ENCODE data around the gene TADA3.
A peak's percentile ranks its signal among the peaks of the same experiment; 100 is the strongest.

The TADA3 gene

GRCh38 chr3:9736831-9737230 lies 55.4 kb downstream of the TADA3 start:
- peaks cover 10% of the 10 kb centered on the region for H3K4me1 ChIP-seq (ENCODE audit: low read length)
- peaks cover 69% of the 10 kb centered on the region for H3K79me2 ChIP-seq (ENCODE audit: low read length)
- no peaks in the 10 kb centered on the region for H3K9me3 ChIP-seq (replicated peaks; ENCODE audit: insufficient read depth, low read length)
- TF ChIP-seq EZH2phosphoT487 (IDR thresholded peaks at IDR 0.05; ENCODE audit: low read length) = no peak
- no peak for TF ChIP-seq EZH2 (optimal IDR thresholded peaks at IDR 0.05; ENCODE audit: low read depth, low read length)
- TF ChIP-seq CTCF (IDR thresholded peaks at IDR 0.05; ENCODE audit: low read length) = no peak
- no peak overlapping the region for H3K4me2 ChIP-seq (ENCODE audit: low read depth, low read length)
- no peak overlapping the region for H3K4me3 ChIP-seq (ENCODE audit: low read length)
- H4K20me1 ChIP-seq (ENCODE audit: insufficient read depth, low read length) = no peaks in the 10 kb centered on the region
- H3K27me3 ChIP-seq (replicated peaks; ENCODE audit: insufficient read depth, low read length) = no peaks in the 10 kb centered on the region
- no peak for DNase-seq
- H3K36me3 ChIP-seq (replicated peaks; ENCODE audit: insufficient read depth, low read length) = peaks cover 21% of the 10 kb centered on the region; the same call in 1 of the 2 replicates
- no peak overlapping the region for H2AFZ ChIP-seq (ENCODE audit: low read length)
- H3F3A ChIP-seq (ENCODE audit: insufficient read depth, low read length) = no peaks in the 10 kb centered on the region
- no peak overlapping the region for H3K27ac ChIP-seq (ENCODE audit: low read length)
- no peaks in the 10 kb centered on the region for H3K9me2 ChIP-seq (replicated peaks; ENCODE audit: insufficient read depth, low read length)
- H3K9ac ChIP-seq (ENCODE audit: low read length) = no peak overlapping the region

DNA sequence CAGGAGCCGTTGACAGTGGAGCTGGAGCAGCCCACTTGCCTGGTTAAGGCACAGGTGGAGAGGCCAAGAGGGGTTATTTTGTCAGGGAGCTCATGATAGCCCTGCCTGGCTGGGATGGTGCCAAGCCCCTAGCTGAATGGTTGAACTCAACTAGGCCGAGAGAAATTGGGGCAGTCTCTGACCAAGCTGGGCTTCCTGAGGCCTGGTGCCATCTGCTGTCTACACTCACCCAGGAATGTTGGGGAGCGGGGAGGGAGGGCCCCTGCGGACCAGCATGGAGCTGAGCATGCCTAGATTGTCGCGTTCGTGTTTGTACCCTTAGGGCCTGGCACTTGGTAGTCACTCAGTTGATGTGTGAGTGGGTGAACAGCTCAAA lies 59.5 kb downstream of the TADA3 start:
- no peak for TF ChIP-seq EZH2phosphoT487 (IDR thresholded peaks at IDR 0.05; ENCODE audit: low read length)
- TF ChIP-seq EZH2 (optimal IDR thresholded peaks at IDR 0.05; ENCODE audit: low read depth, low read length) = no peak
- TF ChIP-seq CTCF (IDR thresholded peaks at IDR 0.05; ENCODE audit: low read length) = no peak
- H4K20me1 ChIP-seq (ENCODE audit: insufficient read depth, low read length) = no peaks in the 10 kb centered on the region
- H3K9me2 ChIP-seq (replicated peaks; ENCODE audit: insufficient read depth, low read length) = no peaks in the 10 kb centered on the region
- H3K27ac ChIP-seq (ENCODE audit: low read length) = no peak overlapping the region
- H3K27me3 ChIP-seq (replicated peaks; ENCODE audit: insufficient read depth, low read length) = no peaks in the 10 kb centered on the region
- H3F3A ChIP-seq (ENCODE audit: insufficient read depth, low read length) = no peaks in the 10 kb centered on the region
- peaks cover 57% of the 10 kb centered on the region for H3K79me2 ChIP-seq (ENCODE audit: low read length)
- H3K36me3 ChIP-seq (replicated peaks; ENCODE audit: insufficient read depth, low read length) = peaks cover 7% of the 10 kb centered on the region; the same call in 1 of the 2 replicates
- peaks cover 10% of the 10 kb centered on the region for H3K4me1 ChIP-seq (ENCODE audit: low read length)
- H3K4me3 ChIP-seq (ENCODE audit: low read length) = peak overlapping the region; percentile 98
- peak overlapping the region; percentile 98 for H3K4me2 ChIP-seq (ENCODE audit: low read depth, low read length)
- peak overlapping the region; percentile 97; the same call in 1 of the 2 replicates for H3K9ac ChIP-seq (ENCODE audit: low read length)
- no peak overlapping the region for H2AFZ ChIP-seq (ENCODE audit: low read length)
- no peak for DNase-seq
- H3K9me3 ChIP-seq (replicated peaks; ENCODE audit: insufficient read depth, low read length) = no peaks in the 10 kb centered on the region

DNA sequence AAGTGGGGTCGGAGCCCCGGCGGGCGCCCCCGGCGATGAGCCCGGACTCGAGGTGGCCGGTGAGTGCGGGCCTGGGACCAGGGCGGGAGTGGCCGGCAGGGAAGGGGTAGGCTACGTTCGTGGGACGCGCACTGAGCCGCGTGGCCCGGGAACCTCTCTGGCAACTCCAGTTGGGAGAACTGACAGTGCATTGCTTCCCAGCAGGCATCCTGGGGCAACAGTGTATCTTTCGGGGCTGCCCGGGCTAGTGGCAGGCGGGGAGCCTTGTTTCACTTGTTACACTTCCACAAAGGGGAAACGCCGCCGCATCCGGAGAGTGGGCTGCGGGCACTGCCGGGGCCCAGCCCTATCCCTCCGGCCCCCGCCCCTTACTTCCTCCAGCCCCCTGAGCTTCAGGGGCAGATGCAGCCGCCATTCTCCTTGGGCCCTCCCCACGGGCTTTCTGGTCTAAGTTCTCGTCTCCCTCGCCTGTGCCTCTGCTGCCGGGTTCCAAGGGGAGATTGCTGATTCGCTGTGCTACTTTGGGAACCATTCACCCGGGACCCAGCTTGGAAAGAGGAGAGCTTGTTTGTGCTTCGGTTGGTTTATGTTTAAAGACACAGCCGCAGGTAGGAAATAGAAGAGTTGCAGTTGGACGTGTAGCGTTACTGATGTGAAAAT lies 60.1 kb downstream of the TADA3 start:
- DNase-seq = peak; percentile 17
- Histone ChIP-seq H4K20me1 (ENCODE audit: insufficient read depth, low read length) (no peaks in the 10 kb centered on the region), H3K9me2 (replicated peaks; ENCODE audit: insufficient read depth, low read length) (no peaks in the 10 kb centered on the region)

More for the DNA sequence above, 60.1 kb downstream of the TADA3 start:
- TF ChIP-seq EZH2phosphoT487 (IDR thresholded peaks at IDR 0.05; ENCODE audit: low read length) = no peak
- TF ChIP-seq EZH2 (optimal IDR thresholded peaks at IDR 0.05; ENCODE audit: low read depth, low read length) = no peak
- no peak for TF ChIP-seq CTCF (IDR thresholded peaks at IDR 0.05; ENCODE audit: low read length)
- Histone ChIP-seq H3K4me3 (ENCODE audit: low read length) (peak overlapping the region; percentile 98), H3K4me2 (ENCODE audit: low read depth, low read length) (peak overlapping the region; percentile 98), H3K36me3 (replicated peaks; ENCODE audit: insufficient read depth, low read length) (peaks cover 7% of the 10 kb centered on the region; the same call in 1 of the 2 replicates), H3K27ac (ENCODE audit: low read length) (no peak overlapping the region), H2AFZ (ENCODE audit: low read length) (peak overlapping the region; percentile 81), H3K9ac (ENCODE audit: low read length) (peak overlapping the region; percentile 97), H3F3A (ENCODE audit: insufficient read depth, low read length) (no peaks in the 10 kb centered on the region), H3K79me2 (ENCODE audit: low read length) (peaks cover 52% of the 10 kb centered on the region), H3K27me3 (replicated peaks; ENCODE audit: insufficient read depth, low read length) (no peaks in the 10 kb centered on the region), H3K9me3 (replicated peaks; ENCODE audit: insufficient read depth, low read length) (no peaks in the 10 kb centered on the region), H3K4me1 (ENCODE audit: low read length) (peaks cover 10% of the 10 kb centered on the region)

Measured in MM.1S (cell line).